Mucosa of rectum (tissue), 2 donors: Measurements from ENCODE around the gene PHF2.

Experiments used
- H3K27ac ChIP-seq, 2 donors: one replicate each; pipeline ENCODE4 v1.7.0; 2013; ENCODE audit warnings: inconsistent platforms in 2 of 2, low read depth in 2 of 2, low read length in 2 of 2
- H3K27me3 ChIP-seq, 2 donors: one replicate each; pipeline ENCODE4 v1.7.0; 2013; ENCODE audit warnings: low read length in 2 of 2; ENCODE audit not compliant: control insufficient read depth in 2 of 2, insufficient read depth in 2 of 2
- H3K36me3 ChIP-seq, 2 donors: one replicate each; pipeline ENCODE4 v1.7.0; 2013; ENCODE audit warnings: low read length in 2 of 2; ENCODE audit not compliant: control insufficient read depth in 2 of 2, insufficient read depth in 2 of 2
- H3K4me1 ChIP-seq, 2 donors: one replicate each; pipeline ENCODE4 v1.7.0; 2013; ENCODE audit warnings: low read length in 2 of 2, mild to moderate bottlenecking in 1 of 2; ENCODE audit not compliant: control insufficient read depth in 2 of 2, insufficient read depth in 2 of 2
- H3K4me3 ChIP-seq, 2 donors: one replicate each; pipeline ENCODE4 v1.7.0; 2013; ENCODE audit warnings: low read length in 2 of 2
- H3K9ac ChIP-seq, 2 donors: one replicate each; pipeline ENCODE4 v1.7.0; 2013; ENCODE audit warnings: low read length in 2 of 2, low read depth in 1 of 2, mild to moderate bottlenecking in 1 of 2
- H3K9me3 ChIP-seq, 2 donors: one replicate each; pipeline ENCODE4 v1.7.0; 2013; ENCODE audit warnings: low read length in 2 of 2; ENCODE audit not compliant: control insufficient read depth in 2 of 2
- donor health status: healthy.
- donor health status: Normal muscosa, but diverticular disease.

PHF2 gene

DNA sequence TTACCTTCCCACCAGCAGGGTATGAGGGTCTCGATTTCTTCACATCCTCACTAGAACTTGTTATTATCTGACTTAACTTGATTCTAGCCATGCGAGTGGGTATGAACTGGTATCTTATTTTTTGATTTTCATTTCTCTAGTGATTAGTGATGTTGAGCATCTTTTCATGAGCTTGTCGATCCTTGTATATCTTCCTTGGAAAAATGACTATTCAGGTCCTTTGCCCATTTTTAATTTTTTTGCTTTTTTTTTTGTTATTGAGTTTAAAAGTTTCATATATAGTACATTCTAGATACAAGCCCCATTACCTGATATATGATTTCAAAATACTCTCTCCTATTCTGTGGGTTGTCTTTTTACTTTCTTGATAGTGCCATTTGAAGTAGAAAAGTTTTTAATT, 61.5 kb downstream of the PHF2 start:
- Histone ChIP-seq H3K4me1 (no peaks in the 10 kb centered on the region), H3K9ac (no peak overlapping the region), H3K27ac (no peak overlapping the region), H3K9me3 (no peaks in the 10 kb centered on the region), H3K4me3 (no peak overlapping the region), H3K36me3 (peaks cover 21 to 26% of the 10 kb centered on the region in 2 donors), H3K27me3 (no peaks in the 10 kb centered on the region)

DNA sequence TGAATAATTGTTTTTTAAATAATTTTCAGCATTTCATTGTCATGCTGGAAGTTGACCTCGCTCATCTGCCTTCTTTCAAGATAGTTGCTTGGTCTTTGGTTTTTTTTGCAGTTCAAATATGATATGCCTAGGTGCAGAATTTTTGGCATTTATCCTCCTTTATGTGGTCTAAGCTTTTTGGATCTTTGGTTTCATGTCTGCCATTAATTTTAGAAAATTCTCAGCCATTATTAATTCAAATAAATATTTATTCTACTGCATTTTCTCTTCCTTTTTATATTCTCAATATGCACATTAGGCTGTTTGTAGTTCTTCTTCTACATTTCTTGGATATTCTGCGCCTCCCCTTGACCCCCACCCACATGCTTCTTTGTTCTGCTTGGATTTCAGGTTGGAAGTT, 63.6 kb downstream of the PHF2 start:
- no peaks in the 10 kb centered on the region for H3K9me3 ChIP-seq
- H3K9ac ChIP-seq: no peak overlapping the region
- no peak overlapping the region for H3K27ac ChIP-seq
- peaks cover 18 to 24% of the 10 kb centered on the region in 2 donors for H3K36me3 ChIP-seq
- no peak overlapping the region for H3K4me3 ChIP-seq
- no peaks in the 10 kb centered on the region for H3K4me1 ChIP-seq
- no peaks in the 10 kb centered on the region for H3K27me3 ChIP-seq

DNA sequence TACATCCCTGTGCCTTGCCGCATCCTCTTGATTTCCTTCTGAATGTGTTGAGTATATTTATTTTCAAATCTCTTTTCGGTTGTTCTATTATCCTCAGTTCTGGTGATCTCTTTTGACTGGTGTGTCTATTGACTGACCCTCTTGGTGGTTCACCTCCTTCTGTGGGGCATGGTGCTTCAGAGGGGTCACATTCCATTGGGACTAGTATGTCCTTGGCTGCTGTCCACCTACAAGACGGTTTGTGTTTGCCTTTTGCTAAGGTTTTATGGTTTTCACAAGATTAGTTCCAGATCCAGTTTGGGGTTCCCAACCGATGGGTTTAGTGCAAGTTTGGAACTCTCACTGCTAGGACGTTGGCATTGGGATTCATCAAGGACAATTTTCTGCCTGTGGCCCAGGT, 66.6 kb downstream of the PHF2 start:
- Histone ChIP-seq H3K36me3 (peaks cover 15 to 23% of the 10 kb centered on the region in 2 donors), H3K27me3 (no peaks in the 10 kb centered on the region), H3K4me3 (no peak overlapping the region), H3K27ac (no peak overlapping the region), H3K4me1 (no peaks in the 10 kb centered on the region), H3K9ac (no peak overlapping the region), H3K9me3 (no peaks in the 10 kb centered on the region)

DNA sequence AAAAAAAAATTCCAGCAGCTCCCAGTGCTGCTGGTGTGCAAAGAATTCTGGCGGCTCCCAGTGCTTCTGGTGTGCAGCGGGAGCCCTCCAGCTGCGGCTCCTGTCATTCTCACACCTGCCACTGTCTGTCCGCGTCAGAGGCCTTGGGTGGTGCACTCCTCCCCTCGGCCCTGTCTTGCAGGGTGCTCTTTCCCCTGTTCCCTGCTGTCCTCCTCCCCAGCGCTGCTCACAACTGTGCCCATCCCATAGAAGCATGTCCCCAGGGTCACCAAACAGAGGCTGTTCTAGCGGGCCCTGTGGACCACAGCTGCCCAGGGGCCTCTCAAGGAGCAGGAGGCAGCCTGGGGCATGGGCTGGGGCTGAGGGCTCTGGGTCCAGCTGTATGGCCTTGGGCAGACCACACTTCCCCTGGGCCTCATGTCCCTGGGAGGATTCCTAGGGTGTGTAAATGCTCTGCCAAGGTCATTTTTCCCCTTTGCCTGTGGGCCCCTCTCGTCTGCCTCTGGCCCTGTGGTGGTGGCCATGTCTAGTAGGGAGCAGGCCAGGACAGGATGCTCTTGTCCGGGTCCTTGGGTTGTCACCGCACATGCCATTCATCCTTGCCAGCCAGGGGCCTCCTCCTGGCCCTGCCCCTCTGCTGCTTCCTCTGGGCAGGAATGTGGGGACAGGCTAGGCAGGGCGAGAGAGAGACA, 68.2 kb downstream of the PHF2 start:
- H3K27me3 ChIP-seq: no peaks in the 10 kb centered on the region
- H3K36me3 ChIP-seq: peaks cover 22 to 28% of the 10 kb centered on the region in 2 donors
- no peaks in the 10 kb centered on the region for H3K9me3 ChIP-seq
- no peak overlapping the region for H3K27ac ChIP-seq
- no peak overlapping the region for H3K9ac ChIP-seq
- H3K4me1 ChIP-seq: no peaks in the 10 kb centered on the region
- no peak overlapping the region for H3K4me3 ChIP-seq

DNA sequence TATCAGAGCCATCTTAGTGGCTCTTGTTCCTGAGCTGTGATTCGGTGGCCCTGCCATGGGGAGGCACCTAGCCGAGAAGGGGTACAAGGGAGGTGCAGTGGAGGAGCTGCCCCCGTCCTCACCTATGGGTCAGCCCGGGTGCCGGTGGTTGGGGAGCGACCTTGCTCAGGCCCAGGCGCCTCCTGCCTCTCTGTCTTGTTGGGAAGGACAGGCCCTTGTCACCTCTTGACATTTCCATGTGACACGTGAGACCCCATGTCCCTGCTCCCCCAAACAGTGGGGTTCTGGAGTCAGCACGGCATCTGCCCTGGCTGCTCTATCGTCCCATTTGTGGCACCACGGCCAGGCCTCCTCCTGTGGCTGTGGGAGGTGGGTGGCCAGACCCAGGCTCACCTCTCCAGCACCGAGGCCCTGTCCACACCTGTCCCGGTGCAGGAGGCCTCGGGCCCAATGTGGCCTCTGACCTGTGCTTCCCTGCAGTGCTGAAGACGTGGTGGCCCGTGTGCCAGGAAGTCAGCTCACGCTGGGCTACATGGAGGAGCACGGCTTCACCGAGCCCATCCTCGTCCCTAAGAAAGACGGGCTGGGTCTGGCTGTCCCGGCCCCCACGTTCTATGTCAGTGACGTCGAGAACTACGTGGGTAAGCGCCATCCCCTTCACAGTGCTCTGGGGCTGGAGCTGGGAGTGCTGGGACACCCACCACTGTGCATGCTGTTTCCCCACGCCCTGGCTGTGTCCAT, 68.9 kb downstream of the PHF2 start:
- no peak overlapping the region for H3K27ac ChIP-seq
- no peaks in the 10 kb centered on the region for H3K9me3 ChIP-seq
- H3K27me3 ChIP-seq: no peaks in the 10 kb centered on the region
- no peak overlapping the region for H3K9ac ChIP-seq
- no peak overlapping the region for H3K4me3 ChIP-seq
- H3K36me3 ChIP-seq: peaks cover 30 to 36% of the 10 kb centered on the region in 2 donors
- H3K4me1 ChIP-seq: no peaks in the 10 kb centered on the region

DNA sequence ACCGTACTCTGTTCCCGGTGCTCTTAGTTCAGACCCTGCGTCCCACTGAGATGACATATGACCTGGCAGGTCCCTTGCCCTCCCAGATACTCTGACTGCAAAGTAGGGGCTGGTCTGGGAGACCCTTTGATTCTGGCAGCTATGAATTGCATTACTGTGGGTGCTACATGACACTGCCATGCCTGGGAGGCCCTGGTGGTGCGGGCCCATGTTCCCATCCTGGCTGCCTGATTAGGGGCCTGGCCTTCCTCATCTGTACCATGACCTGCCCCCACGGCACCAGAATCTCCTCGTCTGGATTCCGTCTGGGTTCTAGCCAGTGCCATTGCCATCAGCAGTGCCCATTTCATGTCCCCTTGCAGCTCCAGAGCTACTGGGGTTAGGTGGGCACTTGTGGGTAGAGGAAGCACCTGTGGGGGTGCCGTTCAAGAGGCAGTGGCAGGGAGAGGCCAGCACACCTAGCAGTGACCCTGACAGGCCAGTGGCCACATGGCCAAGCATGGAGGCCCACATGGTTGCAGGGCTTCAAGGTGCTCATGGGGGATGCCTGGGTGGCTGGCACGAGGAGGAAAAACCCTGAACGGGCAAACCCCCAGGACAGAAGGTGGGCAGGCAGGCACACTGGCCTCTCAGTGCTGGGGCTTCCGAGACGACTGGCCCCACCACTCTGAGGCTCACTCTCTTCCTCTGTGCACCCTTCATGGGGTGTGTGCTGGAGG, 69.7 kb downstream of the PHF2 start:
- no peaks in the 10 kb centered on the region for H3K4me1 ChIP-seq
- H3K27ac ChIP-seq: no peak overlapping the region
- peaks cover 33 to 42% of the 10 kb centered on the region in 2 donors for H3K36me3 ChIP-seq
- H3K4me3 ChIP-seq: no peak overlapping the region
- H3K9me3 ChIP-seq: no peaks in the 10 kb centered on the region
- H3K27me3 ChIP-seq: no peaks in the 10 kb centered on the region
- no peak overlapping the region for H3K9ac ChIP-seq

DNA sequence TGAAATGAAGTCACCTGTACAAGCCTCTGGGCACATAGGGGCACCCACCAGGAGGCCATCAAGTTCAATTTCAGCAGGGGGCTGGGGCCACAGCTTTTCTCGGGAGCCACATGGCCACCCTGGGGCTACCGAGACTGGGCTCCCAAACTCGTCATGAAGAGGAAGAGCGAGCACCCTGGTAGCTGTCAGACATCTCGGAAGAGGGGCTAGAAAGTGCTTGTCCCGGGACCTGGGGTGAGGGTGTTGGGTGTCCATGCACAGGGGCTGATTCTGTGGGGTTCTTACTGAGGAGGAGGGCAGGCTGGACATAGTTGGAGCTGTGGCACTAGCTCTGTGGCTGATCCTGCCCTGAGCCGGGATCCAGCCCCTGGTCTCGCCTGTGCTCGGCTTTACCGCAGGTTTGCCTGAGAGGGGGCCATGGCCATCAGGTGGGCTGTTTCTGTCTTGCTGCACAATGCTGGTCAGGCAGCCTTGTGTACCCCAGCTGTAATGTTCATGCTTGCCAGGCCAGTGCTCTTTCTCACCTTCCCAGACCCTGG, 70.3 kb downstream of the PHF2 start:
- Histone ChIP-seq H3K4me1 (no peaks in the 10 kb centered on the region), H3K9ac (no peak overlapping the region), H3K27me3 (no peaks in the 10 kb centered on the region), H3K36me3 (peaks cover 39 to 48% of the 10 kb centered on the region in 2 donors), H3K4me3 (no peak overlapping the region), H3K27ac (no peak overlapping the region), H3K9me3 (no peaks in the 10 kb centered on the region)

DNA sequence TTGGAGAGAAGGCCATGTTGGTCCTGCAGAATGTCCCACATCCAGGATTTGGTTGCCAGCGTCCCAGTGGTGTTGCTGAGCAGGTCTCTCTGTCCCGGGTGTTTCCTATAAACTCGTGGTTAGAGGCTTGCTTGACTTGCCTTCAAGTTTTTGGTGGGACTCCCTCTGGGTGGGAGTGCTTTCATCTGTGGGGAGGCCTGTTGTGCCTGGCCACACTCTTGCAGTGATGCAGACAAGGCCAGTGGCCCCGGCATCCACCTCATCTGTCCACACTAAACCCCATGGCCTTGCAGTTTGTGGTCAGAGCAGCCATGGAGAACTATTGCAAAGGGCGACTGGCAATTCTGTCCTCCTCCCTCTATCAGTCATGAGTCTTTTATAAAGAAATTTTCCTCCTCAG, 71.8 kb downstream of the PHF2 start:
- Histone ChIP-seq H3K9me3 (no peaks in the 10 kb centered on the region), H3K4me3 (no peak overlapping the region), H3K4me1 (no peaks in the 10 kb centered on the region), H3K9ac (no peak overlapping the region), H3K36me3 (peaks cover 50 to 56% of the 10 kb centered on the region in 2 donors), H3K27me3 (no peaks in the 10 kb centered on the region), H3K27ac (no peak overlapping the region)

DNA sequence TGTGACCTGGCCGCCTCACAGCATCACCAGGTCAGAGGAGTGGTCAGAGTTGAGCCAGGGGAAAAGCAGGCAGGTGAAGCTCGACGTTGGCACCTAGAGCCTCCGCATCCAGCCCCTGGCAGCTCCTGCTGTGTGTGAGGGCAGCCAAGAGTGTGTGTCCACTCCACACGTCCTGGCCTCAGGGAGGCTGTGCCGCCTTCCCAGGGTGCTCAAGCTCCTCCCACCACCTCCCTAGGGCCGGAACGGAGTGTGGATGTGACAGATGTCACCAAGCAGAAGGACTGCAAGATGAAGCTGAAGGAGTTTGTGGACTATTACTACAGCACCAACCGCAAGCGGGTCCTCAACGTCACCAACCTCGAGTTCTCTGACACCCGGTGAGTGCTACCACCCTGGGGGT, 72.5 kb downstream of the PHF2 start:
- Histone ChIP-seq H3K4me1 (no peaks in the 10 kb centered on the region), H3K9me3 (no peaks in the 10 kb centered on the region), H3K4me3 (no peak overlapping the region), H3K27ac (no peak overlapping the region), H3K27me3 (no peaks in the 10 kb centered on the region), H3K9ac (no peak overlapping the region), H3K36me3 (peaks cover 54 to 63% of the 10 kb centered on the region in 2 donors)
